HepG2 (cell line): ENCODE results near the gene HSD17B8. TPM values are rescaled to one million over a fixed set of nuclear protein-coding genes. Genes with fewer than 3 reads are reported as not detected.

Experiments used
- DPF2 ChIP-seq: sonication (generic); formaldehyde crosslinking; IDR thresholded peaks from 2 replicates; pipeline ENCODE4 v1.4.0; 2020; ENCODE audit warnings: mild to moderate bottlenecking, low read depth, missing genetic modification reagents, borderline replicate concordance
- HHEX ChIP-seq: IDR thresholded peaks from 2 replicates; pipeline ENCODE4 v1.6.1; 2016; ENCODE audit warnings: control low read depth
- HNF4G ChIP-seq, 2 experiments: sonication (generic) in 1 of 2; formaldehyde crosslinking in 1 of 2; IDR thresholded peaks; 2 replicates each; pipeline versions ENCODE4 v1.4.0 to v1.6.1; 2011 to 2020; ENCODE audit warnings: borderline replicate concordance in 2 of 2, low read depth in 2 of 2, mild to moderate bottlenecking in 2 of 2, low read length in 1 of 2, missing genetic modification reagents in 1 of 2, moderate library complexity in 1 of 2
- HNRNPL ChIP-seq: fragments of 200-400 bp; formaldehyde crosslinking; IDR thresholded peaks from 2 replicates; pipeline ENCODE4 v1.6.1; 2017; ENCODE audit warnings: mild to moderate bottlenecking, low read depth, low read length
- MXI1 ChIP-seq: IDR thresholded peaks from 3 replicates; pipeline ENCODE4 v1.6.1; 2012; ENCODE audit warnings: low read depth, low read length, inconsistent platforms, borderline replicate concordance
- NFE2L1 ChIP-seq: sonication (generic); formaldehyde crosslinking; IDR thresholded peaks from 2 replicates; pipeline ENCODE4 v1.4.0; 2020; ENCODE audit warnings: missing genetic modification reagents, mild to moderate bottlenecking, borderline replicate concordance
- RFXANK ChIP-seq: IDR thresholded peaks from 2 replicates; pipeline ENCODE4 v1.6.1; 2016
- TRIM24 ChIP-seq: sonication (generic); formaldehyde crosslinking; IDR thresholded peaks from 2 replicates; pipeline ENCODE4 v1.8.0; 2022; ENCODE audit warnings: mild to moderate bottlenecking, missing genetic modification reagents
- ZNF10 ChIP-seq: sonication (generic); formaldehyde crosslinking; IDR thresholded peaks from 2 replicates; pipeline ENCODE4 v1.4.0; 2020; ENCODE audit warnings: mild to moderate bottlenecking, low read depth, missing genetic modification reagents, borderline replicate concordance
- ZNF207 ChIP-seq: fragments of 450-650 bp; IDR thresholded peaks from 2 replicates; pipeline ENCODE4 v1.6.1; 2016; ENCODE audit warnings: antibody characterized with exemption, borderline replicate concordance
- ZNF326 ChIP-seq: sonication (generic); formaldehyde crosslinking; IDR thresholded peaks from 2 replicates; pipeline ENCODE4 v1.4.0; 2020; ENCODE audit warnings: missing genetic modification reagents, borderline replicate concordance
- ZNF451 ChIP-seq: sonication (generic); formaldehyde crosslinking; IDR thresholded peaks from 2 replicates; pipeline ENCODE4 v1.5.0; 2020; ENCODE audit warnings: mild to moderate bottlenecking, missing genetic modification reagents
- ZNF672 ChIP-seq: sonication (generic); formaldehyde crosslinking; IDR thresholded peaks from 2 replicates; pipeline ENCODE4 v1.8.1; 2022; ENCODE audit warnings: missing genetic modification reagents
- polyA plus RNA-seq, 8 experiments: library from polyadenylated mRNA; depleted of rRNA in 3 of 8; stranded (reverse) in 7 of 8; unstranded in 1 of 8; fragments of >200 nt; fragmentation: Illumina TruSeq in 4 of 8; extraction: Trizol in 4 of 8; gene quantifications; 2 replicates each; pipeline versions ENCODE4 v1.2.1 to v1.2.3, GENCODE V29; 2011 to 2016; ENCODE audit warnings: low read depth in 4 of 8, missing spikeins in 1 of 8, mixed read lengths in 1 of 8; ENCODE audit not compliant: insufficient read depth in 1 of 8
- total RNA-seq, 5 experiments: library from RNA; depleted of rRNA; stranded (reverse); fragments of >200 nt; fragmentation: Illumina TruSeq; extraction: Trizol; gene quantifications; 2 replicates each; pipeline ENCODE4 v1.2.3, GENCODE V29; 2016; ENCODE audit warnings: low read depth in 1 of 5
- TF ChIP-seq, protein P1 (sequence below): sonication (generic); formaldehyde crosslinking; IDR thresholded peaks from 2 replicates; pipeline ENCODE4 v1.9.0; 2021; ENCODE audit warnings: mild to moderate bottlenecking, missing genetic modification reagents
- TF ChIP-seq, protein P2 (sequence below): sonication (generic); formaldehyde crosslinking; IDR thresholded peaks from 2 replicates; pipeline ENCODE4 v1.4.0; 2020; ENCODE audit warnings: mild to moderate bottlenecking, missing genetic modification reagents
- TF ChIP-seq, protein P3 (sequence below): sonication (generic); formaldehyde crosslinking; IDR thresholded peaks from 2 replicates; pipeline ENCODE4 v1.5.0; 2020; ENCODE audit warnings: missing genetic modification reagents
- TF ChIP-seq, protein P4 (sequence below): sonication (generic); formaldehyde crosslinking; conservative IDR thresholded peaks from 2 replicates; pipeline ENCODE4 v1.8.0; 2022; ENCODE audit warnings: missing genetic modification reagents

Gene HSD17B8
- total and polyA plus RNA-seq, 2 of the 13 experiments (the other 11 are each of a cell fraction or from before 2014, with no cell fraction given): 12.6 to 20.1 TPM

DNA sequence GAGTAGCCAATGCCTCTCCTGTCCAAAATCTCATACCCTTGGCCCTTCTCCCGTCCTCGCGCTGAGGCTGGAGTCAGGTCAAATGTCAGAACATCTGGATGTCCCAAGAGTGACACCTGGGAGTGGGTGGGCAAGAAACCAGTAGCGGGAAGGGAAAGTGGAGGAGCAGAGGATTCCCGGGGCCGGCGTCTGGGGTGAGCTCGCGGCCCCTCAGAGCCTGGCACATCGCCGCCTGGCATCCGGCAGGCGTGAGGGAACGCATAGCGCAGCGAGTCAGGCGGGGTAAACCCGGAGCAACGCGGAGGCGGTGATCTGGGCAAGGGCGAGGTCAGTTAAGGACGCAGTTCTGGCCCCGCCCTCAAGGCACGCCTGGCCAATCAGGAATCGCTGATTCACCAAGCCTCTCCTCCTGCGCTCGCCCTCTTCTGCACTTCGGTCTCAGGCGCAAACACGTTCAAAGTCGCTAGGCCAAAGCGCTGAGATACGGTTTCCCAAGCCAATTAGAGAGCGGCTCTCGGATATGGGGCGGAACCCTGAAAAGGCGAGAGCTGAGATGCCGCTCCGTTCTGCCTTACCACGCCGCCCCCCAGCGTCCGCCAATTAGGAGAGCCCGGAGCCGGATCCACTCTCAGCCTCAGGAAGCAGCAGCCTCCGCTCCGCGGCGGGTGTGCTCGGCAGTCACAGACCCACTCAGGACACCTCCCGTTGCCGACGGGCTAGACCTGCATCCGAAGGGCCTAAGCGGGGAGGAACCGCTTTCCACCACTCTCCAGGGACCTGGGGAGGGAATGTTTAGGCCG, 44.7 kb downstream of the HSD17B8 start (continued):
- TF ChIP-seq, protein P1, sequence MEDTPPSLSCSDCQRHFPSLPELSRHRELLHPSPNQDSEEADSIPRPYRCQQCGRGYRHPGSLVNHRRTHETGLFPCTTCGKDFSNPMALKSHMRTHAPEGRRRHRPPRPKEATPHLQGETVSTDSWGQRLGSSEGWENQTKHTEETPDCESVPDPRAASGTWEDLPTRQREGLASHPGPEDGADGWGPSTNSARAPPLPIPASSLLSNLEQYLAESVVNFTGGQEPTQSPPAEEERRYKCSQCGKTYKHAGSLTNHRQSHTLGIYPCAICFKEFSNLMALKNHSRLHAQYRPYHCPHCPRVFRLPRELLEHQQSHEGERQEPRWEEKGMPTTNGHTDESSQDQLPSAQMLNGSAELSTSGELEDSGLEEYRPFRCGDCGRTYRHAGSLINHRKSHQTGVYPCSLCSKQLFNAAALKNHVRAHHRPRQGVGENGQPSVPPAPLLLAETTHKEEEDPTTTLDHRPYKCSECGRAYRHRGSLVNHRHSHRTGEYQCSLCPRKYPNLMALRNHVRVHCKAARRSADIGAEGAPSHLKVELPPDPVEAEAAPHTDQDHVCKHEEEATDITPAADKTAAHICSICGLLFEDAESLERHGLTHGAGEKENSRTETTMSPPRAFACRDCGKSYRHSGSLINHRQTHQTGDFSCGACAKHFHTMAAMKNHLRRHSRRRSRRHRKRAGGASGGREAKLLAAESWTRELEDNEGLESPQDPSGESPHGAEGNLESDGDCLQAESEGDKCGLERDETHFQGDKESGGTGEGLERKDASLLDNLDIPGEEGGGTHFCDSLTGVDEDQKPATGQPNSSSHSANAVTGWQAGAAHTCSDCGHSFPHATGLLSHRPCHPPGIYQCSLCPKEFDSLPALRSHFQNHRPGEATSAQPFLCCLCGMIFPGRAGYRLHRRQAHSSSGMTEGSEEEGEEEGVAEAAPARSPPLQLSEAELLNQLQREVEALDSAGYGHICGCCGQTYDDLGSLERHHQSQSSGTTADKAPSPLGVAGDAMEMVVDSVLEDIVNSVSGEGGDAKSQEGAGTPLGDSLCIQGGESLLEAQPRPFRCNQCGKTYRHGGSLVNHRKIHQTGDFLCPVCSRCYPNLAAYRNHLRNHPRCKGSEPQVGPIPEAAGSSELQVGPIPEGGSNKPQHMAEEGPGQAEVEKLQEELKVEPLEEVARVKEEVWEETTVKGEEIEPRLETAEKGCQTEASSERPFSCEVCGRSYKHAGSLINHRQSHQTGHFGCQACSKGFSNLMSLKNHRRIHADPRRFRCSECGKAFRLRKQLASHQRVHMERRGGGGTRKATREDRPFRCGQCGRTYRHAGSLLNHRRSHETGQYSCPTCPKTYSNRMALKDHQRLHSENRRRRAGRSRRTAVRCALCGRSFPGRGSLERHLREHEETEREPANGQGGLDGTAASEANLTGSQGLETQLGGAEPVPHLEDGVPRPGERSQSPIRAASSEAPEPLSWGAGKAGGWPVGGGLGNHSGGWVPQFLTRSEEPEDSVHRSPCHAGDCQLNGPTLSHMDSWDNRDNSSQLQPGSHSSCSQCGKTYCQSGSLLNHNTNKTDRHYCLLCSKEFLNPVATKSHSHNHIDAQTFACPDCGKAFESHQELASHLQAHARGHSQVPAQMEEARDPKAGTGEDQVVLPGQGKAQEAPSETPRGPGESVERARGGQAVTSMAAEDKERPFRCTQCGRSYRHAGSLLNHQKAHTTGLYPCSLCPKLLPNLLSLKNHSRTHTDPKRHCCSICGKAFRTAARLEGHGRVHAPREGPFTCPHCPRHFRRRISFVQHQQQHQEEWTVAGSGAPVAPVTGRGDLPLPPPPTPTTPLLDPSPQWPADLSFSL (CRISPR knock-in tag): no peak
- TF ChIP-seq NFE2L1 (CRISPR knock-in tag) (no peak), HNRNPL (peak; percentile 98), ZNF672 (no peak), RFXANK (peak; percentile 88), DPF2 (CRISPR knock-in tag) (0 out of 2 replicates have a peak, but pooled peaks have one; percentile 28), TRIM24 (CRISPR knock-in tag) (no peak), ZNF451 (CRISPR knock-in tag) (peak; percentile 71), MXI1 (peak; percentile 81; the same call in 2 of the 3 replicates), ZNF207 (no peak), HNF4G (IDR thresholded peaks at IDR 0.05; ENCODE audit: borderline replicate concordance, low read depth, low read length) (peak; percentile 69; the same call in 1 of the 2 replicates), HNF4G (CRISPR knock-in tag; IDR thresholded peaks at IDR 0.05; ENCODE audit: borderline replicate concordance, low read depth) (peak; percentile 32), ZNF10 (CRISPR knock-in tag) (no peak), HHEX (CRISPR knock-in tag) (no peak), ZNF326 (CRISPR knock-in tag) (no peak)
- TF ChIP-seq, protein P2, sequence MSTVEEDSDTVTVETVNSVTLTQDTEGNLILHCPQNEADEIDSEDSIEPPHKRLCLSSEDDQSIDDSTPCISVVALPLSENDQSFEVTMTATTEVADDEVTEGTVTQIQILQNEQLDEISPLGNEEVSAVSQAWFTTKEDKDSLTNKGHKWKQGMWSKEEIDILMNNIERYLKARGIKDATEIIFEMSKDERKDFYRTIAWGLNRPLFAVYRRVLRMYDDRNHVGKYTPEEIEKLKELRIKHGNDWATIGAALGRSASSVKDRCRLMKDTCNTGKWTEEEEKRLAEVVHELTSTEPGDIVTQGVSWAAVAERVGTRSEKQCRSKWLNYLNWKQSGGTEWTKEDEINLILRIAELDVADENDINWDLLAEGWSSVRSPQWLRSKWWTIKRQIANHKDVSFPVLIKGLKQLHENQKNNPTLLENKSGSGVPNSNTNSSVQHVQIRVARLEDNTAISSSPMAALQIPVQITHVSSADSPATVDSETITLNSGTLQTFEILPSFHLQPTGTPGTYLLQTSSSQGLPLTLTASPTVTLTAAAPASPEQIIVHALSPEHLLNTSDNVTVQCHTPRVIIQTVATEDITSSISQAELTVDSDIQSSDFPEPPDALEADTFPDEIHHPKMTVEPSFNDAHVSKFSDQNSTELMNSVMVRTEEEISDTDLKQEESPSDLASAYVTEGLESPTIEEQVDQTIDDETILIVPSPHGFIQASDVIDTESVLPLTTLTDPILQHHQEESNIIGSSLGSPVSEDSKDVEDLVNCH (CRISPR knock-in tag): no peak
- TF ChIP-seq, protein P3, sequence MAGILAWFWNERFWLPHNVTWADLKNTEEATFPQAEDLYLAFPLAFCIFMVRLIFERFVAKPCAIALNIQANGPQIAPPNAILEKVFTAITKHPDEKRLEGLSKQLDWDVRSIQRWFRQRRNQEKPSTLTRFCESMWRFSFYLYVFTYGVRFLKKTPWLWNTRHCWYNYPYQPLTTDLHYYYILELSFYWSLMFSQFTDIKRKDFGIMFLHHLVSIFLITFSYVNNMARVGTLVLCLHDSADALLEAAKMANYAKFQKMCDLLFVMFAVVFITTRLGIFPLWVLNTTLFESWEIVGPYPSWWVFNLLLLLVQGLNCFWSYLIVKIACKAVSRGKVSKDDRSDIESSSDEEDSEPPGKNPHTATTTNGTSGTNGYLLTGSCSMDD: no peak
- TF ChIP-seq, protein P4, sequence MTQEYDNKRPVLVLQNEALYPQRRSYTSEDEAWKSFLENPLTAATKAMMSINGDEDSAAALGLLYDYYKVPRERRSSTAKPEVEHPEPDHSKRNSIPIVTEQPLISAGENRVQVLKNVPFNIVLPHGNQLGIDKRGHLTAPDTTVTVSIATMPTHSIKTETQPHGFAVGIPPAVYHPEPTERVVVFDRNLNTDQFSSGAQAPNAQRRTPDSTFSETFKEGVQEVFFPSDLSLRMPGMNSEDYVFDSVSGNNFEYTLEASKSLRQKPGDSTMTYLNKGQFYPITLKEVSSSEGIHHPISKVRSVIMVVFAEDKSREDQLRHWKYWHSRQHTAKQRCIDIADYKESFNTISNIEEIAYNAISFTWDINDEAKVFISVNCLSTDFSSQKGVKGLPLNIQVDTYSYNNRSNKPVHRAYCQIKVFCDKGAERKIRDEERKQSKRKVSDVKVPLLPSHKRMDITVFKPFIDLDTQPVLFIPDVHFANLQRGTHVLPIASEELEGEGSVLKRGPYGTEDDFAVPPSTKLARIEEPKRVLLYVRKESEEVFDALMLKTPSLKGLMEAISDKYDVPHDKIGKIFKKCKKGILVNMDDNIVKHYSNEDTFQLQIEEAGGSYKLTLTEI (CRISPR knock-in tag): no peak
